Measurements from ENCODE around the gene TNFSF12. TPM values are rescaled to one million over a fixed set of nuclear protein-coding genes. Genes with fewer than 3 reads are reported as not detected.
"Not testable (repeated sequence)": the region's sequence is repeated elsewhere in the genome, so short reads cannot be mapped to it uniquely, and the experiment has no call there.

TNFSF12 gene
- polyA plus RNA-seq, 4 donors = 21.7 to 32.3 (median 28.3) TPM

DNA sequence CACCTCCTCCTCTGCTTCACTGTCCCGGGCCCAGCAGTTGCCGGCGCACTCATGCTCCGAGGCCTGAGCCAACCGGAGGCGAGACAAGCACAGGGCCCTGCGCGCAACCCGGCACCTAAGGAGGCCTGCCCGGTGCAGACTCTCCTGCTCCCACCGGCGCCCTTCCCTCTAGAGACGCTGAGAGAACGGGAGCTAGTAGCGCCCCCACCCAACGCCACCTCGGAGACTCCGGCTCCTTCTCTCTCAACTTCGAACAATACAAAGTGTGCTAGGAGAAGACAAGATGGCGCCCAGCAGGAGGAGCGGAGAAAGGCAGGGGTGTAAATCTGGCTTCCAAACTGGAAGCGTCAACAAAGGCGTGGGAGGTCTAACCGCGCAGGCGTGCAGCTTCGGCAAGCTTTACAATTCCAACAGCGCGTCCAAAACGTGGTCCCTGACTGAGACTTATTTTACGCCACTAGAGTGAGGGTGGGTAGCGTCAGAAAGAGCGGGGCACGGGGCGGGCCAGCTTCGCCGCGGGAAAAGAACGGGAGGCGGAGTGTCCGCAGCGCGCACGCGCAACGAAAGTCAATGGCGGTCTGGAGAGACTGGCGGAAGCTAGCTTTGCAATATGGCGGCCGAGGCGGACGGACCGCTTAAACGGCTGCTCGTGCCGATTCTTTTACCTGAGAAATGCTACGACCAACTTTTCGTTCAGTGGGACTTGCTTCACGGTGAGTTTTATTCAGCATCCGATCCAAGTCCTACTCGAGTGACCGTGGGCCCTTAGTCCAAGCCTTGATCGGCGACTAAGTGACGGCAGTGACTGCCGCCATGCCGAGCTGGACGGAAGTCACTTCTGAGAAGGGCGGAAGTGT is 34.6 kb downstream of the TNFSF12 start, which contains the start of gene MPDU1:
Gene MPDU1 (plus strand): TSS at position 600 of the 857 bp plus-strand sequence. CDS start 11 bp downstream, at position 611.
- DNase-seq (ENCODE audit: low read depth in 4 of 4, low spot score in 2 of 4) = peak; percentile 95 to 98 (median 97)

DNA sequence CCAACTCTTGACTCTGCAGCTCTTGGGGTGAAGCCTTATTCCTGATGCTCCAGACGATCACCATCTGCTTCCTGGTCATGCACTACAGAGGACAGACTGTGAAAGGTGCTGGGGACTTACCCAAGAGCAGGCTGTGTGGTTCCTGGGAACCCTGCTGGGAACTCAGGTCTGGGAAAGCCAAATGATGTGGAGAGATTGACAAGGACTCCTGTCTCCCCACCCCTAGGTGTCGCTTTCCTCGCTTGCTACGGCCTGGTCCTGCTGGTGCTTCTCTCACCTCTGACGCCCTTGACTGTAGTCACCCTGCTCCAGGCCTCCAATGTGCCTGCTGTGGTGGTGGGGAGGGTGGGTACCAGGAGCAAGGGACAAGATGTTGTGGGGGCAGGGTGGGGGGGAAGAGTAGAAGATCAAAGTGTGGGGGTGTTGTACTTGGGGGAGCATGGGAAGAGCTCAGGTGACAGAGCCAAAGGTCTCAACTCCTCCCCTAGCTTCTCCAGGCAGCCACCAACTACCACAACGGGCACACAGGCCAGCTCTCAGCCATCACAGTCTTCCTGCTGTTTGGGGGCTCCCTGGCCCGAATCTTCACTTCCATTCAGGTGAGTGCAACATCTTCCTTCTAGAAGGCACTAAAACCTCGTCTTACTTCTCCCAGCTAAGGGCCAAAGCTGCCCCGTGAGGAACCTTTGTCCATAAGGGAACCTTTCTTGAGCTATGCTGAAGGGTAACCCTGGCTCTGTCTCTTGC is 38.0 kb downstream of the TNFSF12 start:
- DNase-seq (ENCODE audit: low read depth in 4 of 4, low spot score in 2 of 4) = no peak

- DNase-seq (ENCODE audit: low read depth in 4 of 4, low spot score in 2 of 4) = no peak
Measured at GRCh38 chr17:7587420-7588151, 38.7 kb downstream of the TNFSF12 start.

DNA sequence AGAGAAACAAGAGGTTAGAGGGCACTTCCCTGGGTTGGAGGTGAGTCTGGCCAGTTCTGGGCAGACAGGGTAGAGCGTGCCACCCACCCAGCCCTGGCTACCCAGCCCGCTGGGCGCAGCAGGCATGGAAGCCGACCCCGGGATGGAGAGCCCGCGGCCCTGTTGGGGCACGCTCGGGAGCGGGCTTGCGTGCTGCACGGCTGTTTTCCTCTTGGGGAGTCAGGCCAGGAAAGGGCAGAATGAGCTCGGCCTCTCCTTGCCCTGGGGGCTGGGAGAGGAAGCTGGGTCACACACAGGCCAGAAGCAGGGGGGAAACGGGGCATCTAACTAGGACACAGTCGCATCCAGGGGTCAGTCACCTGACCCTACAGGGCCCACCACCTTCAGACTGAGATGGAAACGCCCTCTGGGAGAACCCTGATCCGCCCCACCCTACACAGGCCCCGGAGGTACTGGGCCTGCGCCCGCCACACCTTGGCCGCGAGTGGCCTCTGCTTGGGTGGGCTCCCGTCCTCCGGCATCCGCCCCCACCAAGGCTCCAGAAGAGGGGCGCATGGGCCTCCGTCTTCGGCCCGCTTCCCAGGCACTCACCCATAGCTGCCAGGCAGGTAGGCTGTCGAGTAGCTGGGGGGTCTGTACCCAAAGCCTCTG is 39.8 kb downstream of the TNFSF12 start:
- DNase-seq (ENCODE audit: low read depth in 4 of 4, low spot score in 2 of 4) = no peak

GRCh38 chr17:7589204-7589868 is 40.5 kb downstream of the TNFSF12 start:
- peak in 2 of 4 donors; percentile 74 to 82 for DNase-seq (ENCODE audit: low read depth in 4 of 4, low spot score in 2 of 4)

DNA sequence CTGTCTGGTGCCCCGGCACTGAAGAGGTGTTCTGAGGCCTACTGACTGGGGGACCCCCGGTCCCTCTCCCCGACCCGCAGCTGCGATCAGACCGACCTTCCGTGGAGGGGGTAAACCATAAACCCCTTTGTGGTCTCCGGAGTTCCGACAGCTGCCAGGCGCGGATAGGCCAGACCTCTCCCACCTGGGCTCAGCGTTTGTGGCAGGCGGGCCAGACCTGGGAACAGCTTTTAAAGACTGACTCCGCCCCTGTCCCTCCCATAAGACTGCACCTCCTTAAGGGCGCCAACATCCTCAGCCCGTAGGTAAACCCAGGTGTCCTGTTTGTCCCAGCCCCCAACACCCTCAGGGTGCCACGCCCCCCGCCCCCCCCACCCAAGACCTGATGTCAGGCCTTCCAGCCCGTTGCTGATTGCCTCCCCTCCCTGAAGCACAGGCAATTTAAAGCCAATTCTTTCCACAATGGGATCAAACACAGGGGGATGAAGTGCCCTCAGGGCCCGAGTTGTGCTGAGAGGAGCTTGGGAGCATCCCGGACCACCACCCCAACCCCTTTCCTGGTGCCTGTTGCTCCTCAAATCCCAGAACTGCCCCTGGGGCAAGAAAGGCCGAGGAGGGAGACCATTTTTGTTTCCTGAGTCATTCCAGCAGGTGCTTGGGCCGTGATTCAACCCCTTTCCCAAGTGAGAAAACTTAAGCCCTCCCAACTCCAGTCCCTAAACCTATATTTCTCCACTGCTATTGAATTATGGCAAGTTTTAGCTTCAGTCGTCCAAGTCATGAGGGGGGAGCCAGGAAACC is 41.2 kb downstream of the TNFSF12 start, which contains the start of gene SOX15:
Gene SOX15 (minus strand): TSS at position 204 of the 801 bp plus-strand sequence. CDS start 418 bp downstream, outside the sequence.
- no peak for DNase-seq (ENCODE audit: low read depth in 4 of 4, low spot score in 2 of 4)

DNA sequence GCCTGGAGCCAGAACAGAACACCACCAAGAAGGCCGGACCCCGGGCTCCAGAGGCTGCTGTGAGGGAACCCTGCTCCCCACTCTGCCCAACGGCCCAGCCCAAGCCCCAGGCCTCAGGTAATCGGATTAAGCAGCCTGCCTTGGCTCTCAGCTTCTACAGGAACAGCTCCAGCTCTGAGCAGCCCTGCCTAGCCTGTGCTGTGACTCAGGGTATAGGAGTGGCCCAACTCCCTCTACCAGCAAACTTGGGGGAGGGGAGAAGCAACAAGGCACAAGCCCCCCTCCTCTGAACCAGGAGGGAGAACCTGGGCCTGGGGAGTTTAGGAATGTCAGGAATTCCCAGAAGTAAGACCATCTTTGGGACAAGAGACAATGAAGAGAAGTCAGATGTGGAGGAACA is 41.9 kb downstream of the TNFSF12 start:
- DNase-seq (ENCODE audit: low read depth in 4 of 4, low spot score in 2 of 4) = no peak

DNA sequence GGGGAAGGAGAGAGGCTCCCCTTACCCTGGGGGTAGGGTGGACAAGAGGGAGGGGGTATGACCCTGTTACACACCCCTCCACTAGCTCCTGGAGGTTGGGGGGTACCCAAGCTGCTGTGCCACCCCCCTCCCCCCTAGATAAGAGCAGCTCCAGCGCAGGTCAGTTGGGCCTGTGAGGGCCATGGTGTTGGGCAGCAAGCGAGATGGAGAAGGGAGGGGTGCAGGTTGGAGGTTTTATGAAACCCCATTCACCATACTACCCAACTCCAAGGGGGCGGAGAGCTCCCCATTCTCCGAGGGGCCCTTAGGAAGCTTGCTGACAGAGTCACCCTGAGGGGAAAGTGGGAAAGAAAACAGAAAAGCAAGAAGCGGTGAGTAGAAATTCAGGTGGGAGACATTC is 42.7 kb downstream of the TNFSF12 start:
- no peak for DNase-seq (ENCODE audit: low read depth in 4 of 4, low spot score in 2 of 4)

DNA sequence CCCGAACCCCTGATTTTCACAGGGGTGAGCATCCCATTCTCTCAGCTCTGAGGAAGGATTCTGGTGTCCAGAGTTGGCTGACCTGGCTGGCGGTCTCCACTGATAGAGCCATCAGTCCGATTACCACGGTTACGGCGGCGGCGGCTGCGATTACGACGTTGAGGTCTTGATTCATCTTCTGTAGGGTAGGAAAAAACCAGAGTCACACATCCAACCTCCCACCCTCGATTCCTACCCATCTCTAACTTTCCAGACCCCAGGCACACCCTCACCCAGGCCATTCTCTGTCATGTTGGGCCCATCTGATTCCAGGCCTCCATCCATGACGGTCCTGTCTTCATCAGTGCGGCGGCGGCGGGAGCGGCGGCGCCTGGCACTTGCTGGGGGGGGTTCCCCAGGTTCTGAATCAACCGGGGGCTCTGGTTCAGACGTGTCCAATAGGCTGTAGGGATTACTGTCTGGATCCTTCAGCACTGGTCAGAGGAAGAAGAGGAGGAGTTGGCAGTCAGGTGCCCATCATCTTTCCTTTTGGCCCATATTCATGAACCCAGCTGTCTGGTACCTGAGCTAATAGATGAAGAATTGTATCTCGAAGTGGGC is 43.7 kb downstream of the TNFSF12 start:
- DNase-seq (ENCODE audit: low read depth in 4 of 4, low spot score in 2 of 4) = no peak

DNA sequence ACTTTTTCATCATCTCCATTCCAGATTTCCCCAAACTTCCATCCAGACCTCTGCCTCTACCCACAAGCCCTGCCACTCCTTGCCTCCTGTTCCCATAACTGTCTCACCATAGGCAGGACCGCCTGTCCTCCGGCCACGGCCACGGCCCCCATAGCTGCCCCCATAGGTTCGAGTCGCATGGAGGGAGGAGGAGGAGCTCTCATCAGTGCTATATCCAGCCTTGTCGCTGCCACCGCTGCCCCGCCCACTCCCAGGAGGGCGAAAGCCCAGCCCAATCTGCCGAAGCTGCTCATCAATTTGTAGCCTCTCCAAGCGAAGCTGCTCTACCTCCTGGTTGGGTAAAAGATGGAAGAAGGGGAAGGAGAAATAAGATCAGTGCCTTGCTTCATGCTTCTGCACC is 44.4 kb downstream of the TNFSF12 start:
- no peak for DNase-seq (ENCODE audit: low read depth in 4 of 4, low spot score in 2 of 4)

DNA sequence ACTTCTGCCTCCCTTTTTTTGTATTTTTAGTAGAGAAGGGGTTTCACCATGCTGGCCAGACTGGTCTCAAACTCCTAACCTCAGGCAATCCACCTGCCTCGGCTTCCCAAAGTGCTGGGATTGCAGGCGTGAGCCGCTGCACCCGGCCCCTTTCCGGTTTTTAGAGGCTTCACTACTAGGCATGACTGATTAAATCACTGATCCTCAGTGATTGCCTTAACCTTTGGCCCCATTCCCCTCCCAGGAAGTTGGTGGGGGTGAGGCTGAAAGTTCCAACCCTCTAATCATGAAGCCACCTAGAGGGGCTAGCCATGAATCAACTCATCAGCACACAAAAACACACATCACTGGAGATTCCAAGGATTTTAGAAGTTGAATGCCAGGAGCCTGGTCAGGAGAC is 48.7 kb downstream of the TNFSF12 start:
- not testable (repeated sequence) for DNase-seq (ENCODE audit: low read depth in 4 of 4, low spot score in 2 of 4)

GRCh38 chr17:7606280-7606679 is 57.4 kb downstream of the TNFSF12 start:
- DNase-seq (ENCODE audit: low read depth in 4 of 4, low spot score in 2 of 4) = no peak

Other genes starting within 250 kb of the TNFSF12 start
- 100 to 1,000 TPM; 286 to 397 (median 312) TPM for gene EIF5A, start 241.4 kb upstream of the TNFSF12 start, polyA plus RNA-seq (ENCODE audit: insufficient read length in 4 of 4)
- gene GPS2, start 233.7 kb upstream of the TNFSF12 start, polyA plus RNA-seq (ENCODE audit: insufficient read length in 4 of 4) = 100 to 1,000 TPM in 1 of 4 donors, 10 to 100 TPM in 3; 88.7 to 115 (median 95.8) TPM
- 10 to 100 TPM; 25.4 to 39.7 (median 31.4) TPM for gene NEURL4, start 219.7 kb upstream of the TNFSF12 start, polyA plus RNA-seq (ENCODE audit: insufficient read length in 4 of 4)
- gene ACAP1, start 212.5 kb upstream of the TNFSF12 start, polyA plus RNA-seq (ENCODE audit: insufficient read length in 4 of 4) = 10 to 100 TPM in 2 of 4 donors, 1 to 10 TPM in 2; 7.3 to 10.9 (median 10.0) TPM
- 10 to 100 TPM; 11.2 to 13.9 (median 12.5) TPM for gene KCTD11, start 196.9 kb upstream of the TNFSF12 start, polyA plus RNA-seq (ENCODE audit: insufficient read length in 4 of 4)
- not detected for gene TMEM95, start 193.9 kb upstream of the TNFSF12 start, polyA plus RNA-seq (ENCODE audit: insufficient read length in 4 of 4)
- 1 to 10 TPM; 3.1 to 7.9 (median 5.7) TPM for gene TNK1, start 168.0 kb upstream of the TNFSF12 start, polyA plus RNA-seq (ENCODE audit: insufficient read length in 4 of 4)
- 10 to 100 TPM; 27.8 to 51.2 (median 41.2) TPM for gene PLSCR3, start 154.5 kb upstream of the TNFSF12 start, polyA plus RNA-seq (ENCODE audit: insufficient read length in 4 of 4)
- gene TMEM256, start 145.0 kb upstream of the TNFSF12 start, polyA plus RNA-seq (ENCODE audit: insufficient read length in 4 of 4) = 100 to 1,000 TPM in 1 of 4 donors, 10 to 100 TPM in 3; 82.2 to 108 (median 90.2) TPM
- 10 to 100 TPM; 17.5 to 38.6 (median 30.2) TPM for gene NLGN2, start 141.2 kb upstream of the TNFSF12 start, polyA plus RNA-seq (ENCODE audit: insufficient read length in 4 of 4)
- gene SPEM1, start 128.7 kb upstream of the TNFSF12 start, polyA plus RNA-seq (ENCODE audit: insufficient read length in 4 of 4) = not detected
- under 1 TPM in 1 of 4 donors, not detected in 3; 0.06 TPM for gene SPEM2, start 123.4 kb upstream of the TNFSF12 start, polyA plus RNA-seq (ENCODE audit: insufficient read length in 4 of 4)
- gene SPEM3, start 120.2 kb upstream of the TNFSF12 start, polyA plus RNA-seq (ENCODE audit: insufficient read length in 4 of 4) = not detected
- gene TMEM102, start 113.6 kb upstream of the TNFSF12 start, polyA plus RNA-seq (ENCODE audit: insufficient read length in 4 of 4) = 1 to 10 TPM; 3.7 to 5.7 (median 4.8) TPM
- 1 to 10 TPM; 6.1 to 6.9 (median 6.4) TPM for gene FGF11, start 109.5 kb upstream of the TNFSF12 start, polyA plus RNA-seq (ENCODE audit: insufficient read length in 4 of 4)
- gene CHRNB1, start 104.0 kb upstream of the TNFSF12 start, polyA plus RNA-seq (ENCODE audit: insufficient read length in 4 of 4) = 10 to 100 TPM; 10.3 to 10.8 (median 10.6) TPM
- gene ZBTB4, start 69.4 kb upstream of the TNFSF12 start, polyA plus RNA-seq (ENCODE audit: insufficient read length in 4 of 4) = 10 to 100 TPM; 38.6 to 50.6 (median 44.2) TPM
- gene SLC35G6, start 67.6 kb upstream of the TNFSF12 start, polyA plus RNA-seq (ENCODE audit: insufficient read length in 4 of 4) = under 1 TPM in 2 of 4 donors, not detected in 2; 0.46 to 0.72 TPM
- gene POLR2A, start 64.7 kb upstream of the TNFSF12 start, polyA plus RNA-seq (ENCODE audit: insufficient read length in 4 of 4) = 100 to 1,000 TPM; 101 to 163 (median 116) TPM
- 10 to 100 TPM; 12.8 to 15.9 (median 14.5) TPM for gene TNFSF13, start 9.7 kb downstream of the TNFSF12 start, polyA plus RNA-seq (ENCODE audit: insufficient read length in 4 of 4)
- gene SENP3, start 12.9 kb downstream of the TNFSF12 start, polyA plus RNA-seq (ENCODE audit: insufficient read length in 4 of 4) = 10 to 100 TPM; 60.8 to 81.3 (median 74.9) TPM
- 10 to 100 TPM; 33.6 to 64.0 (median 57.2) TPM for gene CD68, start 30.6 kb downstream of the TNFSF12 start, polyA plus RNA-seq (ENCODE audit: insufficient read length in 4 of 4)
- 100 to 1,000 TPM; 102 to 125 (median 121) TPM for gene MPDU1, start 34.8 kb downstream of the TNFSF12 start, polyA plus RNA-seq (ENCODE audit: insufficient read length in 4 of 4)
- 1 to 10 TPM; 3.0 to 5.6 (median 4.0) TPM for gene SOX15, start 41.0 kb downstream of the TNFSF12 start, polyA plus RNA-seq (ENCODE audit: insufficient read length in 4 of 4)
- 10 to 100 TPM; 46.3 to 56.5 (median 52.4) TPM for gene FXR2, start 65.8 kb downstream of the TNFSF12 start, polyA plus RNA-seq (ENCODE audit: insufficient read length in 4 of 4)
- gene SAT2, start 78.8 kb downstream of the TNFSF12 start, polyA plus RNA-seq (ENCODE audit: insufficient read length in 4 of 4) = 100 to 1,000 TPM; 127 to 157 (median 133) TPM
- gene SHBG, start 81.1 kb downstream of the TNFSF12 start, polyA plus RNA-seq (ENCODE audit: insufficient read length in 4 of 4) = 1 to 10 TPM; 3.0 to 5.1 (median 4.0) TPM
- gene ATP1B2, start 101.9 kb downstream of the TNFSF12 start, polyA plus RNA-seq (ENCODE audit: insufficient read length in 4 of 4) = 10 to 100 TPM; 18.1 to 22.1 (median 21.1) TPM
- gene TP53, start 138.4 kb downstream of the TNFSF12 start, polyA plus RNA-seq (ENCODE audit: insufficient read length in 4 of 4) = 10 to 100 TPM; 63.1 to 78.2 (median 72.6) TPM
- 10 to 100 TPM; 11.1 to 17.6 (median 15.6) TPM for gene WRAP53, start 139.4 kb downstream of the TNFSF12 start, polyA plus RNA-seq (ENCODE audit: insufficient read length in 4 of 4)
- gene EFNB3, start 156.1 kb downstream of the TNFSF12 start, polyA plus RNA-seq (ENCODE audit: insufficient read length in 4 of 4) = 10 to 100 TPM; 22.3 to 25.6 (median 23.7) TPM
- gene DNAH2, start 168.7 kb downstream of the TNFSF12 start, polyA plus RNA-seq (ENCODE audit: insufficient read length in 4 of 4) = under 1 TPM; 0.16 to 0.47 (median 0.34) TPM

Data from left renal cortex interstitium (tissue), 4 donors.